HEK293 (cell line): ENCODE data around the gene CLEC4A.

Experiments used
- CTCF ChIA-PET: fragments of 350-600 bp; formaldehyde crosslinking; extraction: SDS; loops from one replicate; lab custom pipeline; 2021; ENCODE audit warnings: antibody characterized with exemption; lab: Yijun Ruan, JAX
- POLR2A ChIA-PET: fragments of 300-600 bp; formaldehyde crosslinking; extraction: SDS; loops from one replicate; lab custom pipeline; 2020; ENCODE audit warnings: antibody characterized with exemption, inconsistent platforms; lab: Yijun Ruan, JAX
- H3K27ac ChIP-seq: fragments of 200-500 bp; sonication (Bioruptor generic); 2 replicates; pipeline ENCODE4 v1.5.1; 2014; ENCODE audit warnings: low read depth, low read length, control low read depth, inconsistent platforms; ENCODE audit errors: extremely low read depth
- H3K36me3 ChIP-seq, 2 experiments: fragments of 200-500 bp in 1 of 2; sonication (Bioruptor generic) in 1 of 2; 1 replicate in 1 of 2; 2 replicates in 1 of 2; pipeline ENCODE4 v1.5.1; 2014 to 2017; ENCODE audit warnings: inconsistent platforms in 2 of 2, low read length in 2 of 2; ENCODE audit not compliant: control insufficient read depth in 2 of 2, insufficient read depth in 1 of 2
- H3K4me1 ChIP-seq: fragments of 200-500 bp; sonication (Bioruptor generic); 2 replicates; pipeline ENCODE4 v1.5.1; 2014; ENCODE audit warnings: mild to moderate bottlenecking, low read length, inconsistent platforms; ENCODE audit not compliant: control insufficient read depth, insufficient read depth
- H3K4me3 ChIP-seq: 2 replicates; pipeline ENCODE4 v1.5.1; 2011; ENCODE audit warnings: low read depth, mild to moderate bottlenecking, control low read depth, low read length, moderate library complexity
- H3K9me3 ChIP-seq: fragments of 200-500 bp; sonication (Bioruptor generic); 2 replicates; pipeline ENCODE4 v1.5.1; 2014; ENCODE audit warnings: low read depth, low read length, inconsistent platforms; ENCODE audit not compliant: control insufficient read depth, insufficient read depth
- FEZF1 ChIP-seq: fragments of 450-650 bp; formaldehyde crosslinking; IDR thresholded peaks from 2 replicates; pipeline ENCODE4 v1.5.1; 2016; ENCODE audit warnings: missing biosample characterization, missing genetic modification characterization
- HOXA7 ChIP-seq: sonication (generic); formaldehyde crosslinking; IDR thresholded peaks from 2 replicates; pipeline ENCODE4 v1.8.1; 2022; ENCODE audit warnings: missing genetic modification reagents, borderline replicate concordance
- SALL2 ChIP-seq: fragments of 450-650 bp; formaldehyde crosslinking; IDR thresholded peaks from 2 replicates; pipeline ENCODE4 v1.5.0; 2017; ENCODE audit warnings: missing biosample characterization, mild to moderate bottlenecking, missing genetic modification characterization, borderline replicate concordance
- SETDB1 ChIP-seq: IDR thresholded peaks from one replicate; pipeline ENCODE4 v1.6.1; 2017; ENCODE audit warnings: mild to moderate bottlenecking, low read length, moderate library complexity, mixed read lengths; ENCODE audit not compliant: insufficient read length
- ZBTB20 ChIP-seq: fragments of 450-650 bp; formaldehyde crosslinking; IDR thresholded peaks from 2 replicates; pipeline ENCODE4 v1.5.1; 2016; ENCODE audit warnings: missing biosample characterization, missing genetic modification characterization
- ZFP69B ChIP-seq: fragments of 450-650 bp; formaldehyde crosslinking; IDR thresholded peaks from 2 replicates; pipeline ENCODE4 v1.5.1; 2016; ENCODE audit warnings: missing biosample characterization, missing genetic modification characterization
- ZIC2 ChIP-seq: fragments of 450-650 bp; formaldehyde crosslinking; IDR thresholded peaks from 2 replicates; pipeline ENCODE4 v1.5.1; 2016; ENCODE audit warnings: missing biosample characterization, missing genetic modification characterization
- ZNF138 ChIP-seq: fragments of 450-650 bp; formaldehyde crosslinking; IDR thresholded peaks from 2 replicates; pipeline ENCODE4 v1.5.1; 2016; ENCODE audit warnings: missing biosample characterization, missing genetic modification characterization, borderline replicate concordance
- ZNF157 ChIP-seq: fragments of 450-650 bp; formaldehyde crosslinking; IDR thresholded peaks from 2 replicates; pipeline ENCODE4 v1.5.1; 2016; ENCODE audit warnings: missing biosample characterization, missing genetic modification characterization
- ZNF16 ChIP-seq: fragments of 450-650 bp; formaldehyde crosslinking; IDR thresholded peaks from 2 replicates; pipeline ENCODE4 v1.5.1; 2016; ENCODE audit warnings: low read depth, missing biosample characterization, missing genetic modification characterization
- ZNF202 ChIP-seq: fragments of 450-650 bp; formaldehyde crosslinking; IDR thresholded peaks from 2 replicates; pipeline ENCODE4 v1.5.1; 2016; ENCODE audit warnings: missing biosample characterization, missing genetic modification characterization, borderline replicate concordance
- ZNF239 ChIP-seq: fragments of 450-650 bp; formaldehyde crosslinking; IDR thresholded peaks from 2 replicates; pipeline ENCODE4 v1.5.1; 2016; ENCODE audit warnings: missing biosample characterization, missing genetic modification characterization
- ZNF274 ChIP-seq, 2 experiments: fragments of 200-500 bp in 1 of 2; fragments of 450-650 bp in 1 of 2; sonication (Bioruptor generic) in 1 of 2; formaldehyde crosslinking in 1 of 2; IDR thresholded peaks; 2 replicates each; pipeline versions ENCODE4 v1.5.1 to v1.6.1; 2014 to 2016; ENCODE audit warnings: borderline replicate concordance in 1 of 2, inconsistent platforms in 1 of 2, low read length in 1 of 2, missing biosample characterization in 1 of 2, missing genetic modification characterization in 1 of 2
- ZNF354C ChIP-seq: fragments of 450-650 bp; formaldehyde crosslinking; IDR thresholded peaks from 2 replicates; pipeline ENCODE4 v1.5.1; 2016; ENCODE audit warnings: missing biosample characterization, missing genetic modification characterization, low read depth, borderline replicate concordance
- ZNF366 ChIP-seq: fragments of 450-650 bp; formaldehyde crosslinking; conservative IDR thresholded peaks from 2 replicates; pipeline ENCODE4 v1.5.1; 2016; ENCODE audit warnings: missing biosample characterization, missing genetic modification characterization
- ZNF544 ChIP-seq: fragments of 450-650 bp; formaldehyde crosslinking; IDR thresholded peaks from 2 replicates; pipeline ENCODE4 v1.5.0; 2017; ENCODE audit warnings: missing biosample characterization, missing genetic modification characterization
- ZNF670 ChIP-seq: fragments of 450-650 bp; formaldehyde crosslinking; IDR thresholded peaks from 2 replicates; pipeline ENCODE4 v1.5.1; 2016; ENCODE audit warnings: missing biosample characterization, missing genetic modification characterization, low read depth
- TF ChIP-seq, protein P1 (sequence below): fragments of 450-650 bp; formaldehyde crosslinking; IDR thresholded peaks from 2 replicates; pipeline ENCODE4 v1.5.1; 2017; ENCODE audit warnings: missing biosample characterization, missing genetic modification characterization
- TF ChIP-seq, protein P2 (sequence below): fragments of 450-650 bp; formaldehyde crosslinking; IDR thresholded peaks from 2 replicates; pipeline ENCODE4; 2016; ENCODE audit warnings: missing biosample characterization, missing genetic modification characterization
- TF ChIP-seq, protein P3 (sequence below): IDR thresholded peaks from 2 replicates; pipeline ENCODE4 v1.6.1; 2011; ENCODE audit warnings: mild to moderate bottlenecking, low read depth, low read length, borderline replicate concordance
- TF ChIP-seq, protein P4 (sequence below): fragments of 450-650 bp; formaldehyde crosslinking; IDR thresholded peaks from 2 replicates; pipeline ENCODE4 v1.5.1; 2017; ENCODE audit warnings: missing biosample characterization, missing genetic modification characterization
- TF ChIP-seq, protein P5 (sequence below): fragments of 450-650 bp; formaldehyde crosslinking; IDR thresholded peaks from 2 replicates; pipeline ENCODE4 v1.5.1; 2016; ENCODE audit warnings: missing biosample characterization, missing genetic modification characterization
- TF ChIP-seq, protein P6 (sequence below): fragments of 450-650 bp; formaldehyde crosslinking; IDR thresholded peaks from 2 replicates; pipeline ENCODE4 v1.5.1; 2016; ENCODE audit warnings: missing biosample characterization, missing genetic modification characterization

CLEC4A gene

DNA sequence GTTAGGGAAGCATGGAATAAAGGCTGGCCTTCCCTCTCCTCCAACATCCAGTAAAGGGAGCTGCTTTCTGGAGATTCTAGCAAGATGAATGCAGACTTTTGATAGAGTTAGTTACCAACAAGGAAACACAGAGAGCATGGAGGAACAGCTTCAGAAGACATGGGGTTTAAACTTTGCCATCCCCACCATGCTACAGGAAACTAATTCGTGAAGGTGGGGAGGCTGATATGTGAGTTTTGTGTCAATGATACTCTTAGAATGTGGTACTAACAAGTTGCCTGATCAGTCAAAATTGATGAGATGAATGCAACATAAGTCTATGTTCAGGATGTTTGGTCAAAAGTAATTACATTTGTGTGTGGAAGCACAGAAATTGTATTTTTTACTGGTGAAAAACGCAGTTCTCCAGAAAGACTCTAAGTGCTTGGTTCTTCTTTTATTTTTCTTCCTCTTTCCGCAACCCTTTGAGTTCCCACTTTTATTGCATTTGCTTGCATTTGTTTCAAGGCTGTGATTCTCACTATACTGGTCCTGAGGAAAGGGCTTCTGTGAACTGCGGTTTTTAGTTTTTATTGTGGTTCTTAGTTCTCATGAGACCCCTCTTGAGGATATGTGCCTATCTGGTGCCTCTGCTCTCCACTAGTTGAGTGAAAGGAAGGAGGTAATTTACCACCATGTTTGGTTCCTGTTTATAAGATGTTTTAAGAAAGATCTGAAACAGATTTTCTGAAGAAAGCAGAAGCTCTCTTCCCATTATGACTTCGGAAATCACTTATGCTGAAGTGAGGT is at the start of gene CLEC4A:
TSS of gene CLEC4A (plus strand) at position 494 of the 789 bp plus-strand sequence. CDS start at position 756, 262 bp downstream.
- H3K27ac ChIP-seq = no peak within 1 kb of the TSS
- no peak within 1 kb of the TSS for H3K4me3 ChIP-seq
- POLR2A ChIA-PET = no interaction called here
- CTCF ChIA-PET = interaction anchor here (0.6 to 1.6 kb wide), 4 partner anchors 8 to 108 kb away, joined by 3 to 4 read pairs (median 3); no protein-coding TSS in a partner anchor
- H3K4me1 ChIP-seq = no peaks in the 10 kb centered on the region
- TF ChIP-seq ZNF157 (tag by site-specific recombination) (no peak), ZNF239 (tag by site-specific recombination) (no peak), FEZF1 (tag by site-specific recombination) (no peak), ZNF354C (no peak), ZNF138 (tag by site-specific recombination) (no peak), ZBTB20 (tag by site-specific recombination) (no peak)
- TF ChIP-seq, protein P1, sequence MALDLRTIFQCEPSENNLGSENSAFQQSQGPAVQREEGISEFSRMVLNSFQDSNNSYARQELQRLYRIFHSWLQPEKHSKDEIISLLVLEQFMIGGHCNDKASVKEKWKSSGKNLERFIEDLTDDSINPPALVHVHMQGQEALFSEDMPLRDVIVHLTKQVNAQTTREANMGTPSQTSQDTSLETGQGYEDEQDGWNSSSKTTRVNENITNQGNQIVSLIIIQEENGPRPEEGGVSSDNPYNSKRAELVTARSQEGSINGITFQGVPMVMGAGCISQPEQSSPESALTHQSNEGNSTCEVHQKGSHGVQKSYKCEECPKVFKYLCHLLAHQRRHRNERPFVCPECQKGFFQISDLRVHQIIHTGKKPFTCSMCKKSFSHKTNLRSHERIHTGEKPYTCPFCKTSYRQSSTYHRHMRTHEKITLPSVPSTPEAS (tag by site-specific recombination) = no peak
- no peaks in the 10 kb centered on the region; a peak in 1 of 3 replicates for H3K36me3 ChIP-seq
- H3K9me3 ChIP-seq = no peaks in the 10 kb centered on the region

DNA sequence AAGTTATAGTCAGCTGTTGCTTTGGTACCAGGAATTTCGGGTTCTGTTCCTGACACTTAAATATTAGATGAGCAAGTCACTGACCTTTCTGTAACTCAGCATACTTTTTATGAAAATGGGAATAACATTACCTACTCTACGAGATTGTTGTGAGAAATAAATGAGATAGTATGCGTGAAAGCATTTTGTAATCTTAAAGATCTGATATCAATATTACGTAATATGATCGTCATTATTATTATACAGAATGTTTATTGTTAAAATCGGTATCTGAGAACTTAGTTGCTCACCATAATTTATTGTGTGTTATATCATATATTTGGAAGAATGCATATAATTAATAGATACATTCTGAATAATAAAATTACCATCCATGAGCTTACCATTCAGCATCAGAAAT is 47.5 kb upstream of the CLEC4A start:
- peaks cover 14% of the 10 kb centered on the region for H3K4me1 ChIP-seq
- no peak overlapping the region for H3K27ac ChIP-seq
- H3K4me3 ChIP-seq = no peak overlapping the region
- ChIA-PET CTCF (interaction anchor here (0.9 to 5.4 kb wide), 3 partner anchors 31 to 143 kb away, joined by 3 to 92 read pairs (median 6); no protein-coding TSS in a partner anchor), POLR2A (no interaction called here)
- no peaks in the 10 kb centered on the region for H3K9me3 ChIP-seq
- no peaks in the 10 kb centered on the region for H3K36me3 ChIP-seq
- TF ChIP-seq HOXA7 (CRISPR knock-in tag) (no peak), ZNF274 (IDR thresholded peaks at IDR 0.05; ENCODE audit: low read length) (no peak), ZNF274 (tag by site-specific recombination; IDR thresholded peaks at IDR 0.05; ENCODE audit: borderline replicate concordance) (no peak), ZNF202 (tag by site-specific recombination) (no peak), SETDB1 (no peak), ZIC2 (tag by site-specific recombination) (no peak), SALL2 (tag by site-specific recombination) (no peak), ZNF670 (no peak), ZNF16 (no peak), ZNF366 (no peak), ZFP69B (no peak), ZNF544 (tag by site-specific recombination) (no peak), ZBTB20 (tag by site-specific recombination) (no peak), ZNF354C (no peak)
- TF ChIP-seq, protein P2, sequence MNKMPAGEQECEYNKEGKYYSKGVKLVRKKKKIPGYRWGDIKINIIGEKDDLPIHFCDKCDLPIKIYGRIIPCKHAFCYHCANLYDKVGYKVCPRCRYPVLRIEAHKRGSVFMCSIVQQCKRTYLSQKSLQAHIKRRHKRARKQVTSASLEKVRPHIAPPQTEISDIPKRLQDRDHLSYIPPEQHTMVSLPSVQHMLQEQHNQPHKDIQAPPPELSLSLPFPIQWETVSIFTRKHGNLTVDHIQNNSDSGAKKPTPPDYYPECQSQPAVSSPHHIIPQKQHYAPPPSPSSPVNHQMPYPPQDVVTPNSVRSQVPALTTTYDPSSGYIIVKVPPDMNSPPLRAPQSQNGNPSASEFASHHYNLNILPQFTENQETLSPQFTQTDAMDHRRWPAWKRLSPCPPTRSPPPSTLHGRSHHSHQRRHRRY (tag by site-specific recombination) = no peak
- TF ChIP-seq, protein P3, sequence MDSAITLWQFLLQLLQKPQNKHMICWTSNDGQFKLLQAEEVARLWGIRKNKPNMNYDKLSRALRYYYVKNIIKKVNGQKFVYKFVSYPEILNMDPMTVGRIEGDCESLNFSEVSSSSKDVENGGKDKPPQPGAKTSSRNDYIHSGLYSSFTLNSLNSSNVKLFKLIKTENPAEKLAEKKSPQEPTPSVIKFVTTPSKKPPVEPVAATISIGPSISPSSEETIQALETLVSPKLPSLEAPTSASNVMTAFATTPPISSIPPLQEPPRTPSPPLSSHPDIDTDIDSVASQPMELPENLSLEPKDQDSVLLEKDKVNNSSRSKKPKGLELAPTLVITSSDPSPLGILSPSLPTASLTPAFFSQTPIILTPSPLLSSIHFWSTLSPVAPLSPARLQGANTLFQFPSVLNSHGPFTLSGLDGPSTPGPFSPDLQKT = no peak
- TF ChIP-seq, protein P4, sequence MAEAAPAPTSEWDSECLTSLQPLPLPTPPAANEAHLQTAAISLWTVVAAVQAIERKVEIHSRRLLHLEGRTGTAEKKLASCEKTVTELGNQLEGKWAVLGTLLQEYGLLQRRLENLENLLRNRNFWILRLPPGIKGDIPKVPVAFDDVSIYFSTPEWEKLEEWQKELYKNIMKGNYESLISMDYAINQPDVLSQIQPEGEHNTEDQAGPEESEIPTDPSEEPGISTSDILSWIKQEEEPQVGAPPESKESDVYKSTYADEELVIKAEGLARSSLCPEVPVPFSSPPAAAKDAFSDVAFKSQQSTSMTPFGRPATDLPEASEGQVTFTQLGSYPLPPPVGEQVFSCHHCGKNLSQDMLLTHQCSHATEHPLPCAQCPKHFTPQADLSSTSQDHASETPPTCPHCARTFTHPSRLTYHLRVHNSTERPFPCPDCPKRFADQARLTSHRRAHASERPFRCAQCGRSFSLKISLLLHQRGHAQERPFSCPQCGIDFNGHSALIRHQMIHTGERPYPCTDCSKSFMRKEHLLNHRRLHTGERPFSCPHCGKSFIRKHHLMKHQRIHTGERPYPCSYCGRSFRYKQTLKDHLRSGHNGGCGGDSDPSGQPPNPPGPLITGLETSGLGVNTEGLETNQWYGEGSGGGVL (tag by site-specific recombination) = no peak
- TF ChIP-seq, protein P5, sequence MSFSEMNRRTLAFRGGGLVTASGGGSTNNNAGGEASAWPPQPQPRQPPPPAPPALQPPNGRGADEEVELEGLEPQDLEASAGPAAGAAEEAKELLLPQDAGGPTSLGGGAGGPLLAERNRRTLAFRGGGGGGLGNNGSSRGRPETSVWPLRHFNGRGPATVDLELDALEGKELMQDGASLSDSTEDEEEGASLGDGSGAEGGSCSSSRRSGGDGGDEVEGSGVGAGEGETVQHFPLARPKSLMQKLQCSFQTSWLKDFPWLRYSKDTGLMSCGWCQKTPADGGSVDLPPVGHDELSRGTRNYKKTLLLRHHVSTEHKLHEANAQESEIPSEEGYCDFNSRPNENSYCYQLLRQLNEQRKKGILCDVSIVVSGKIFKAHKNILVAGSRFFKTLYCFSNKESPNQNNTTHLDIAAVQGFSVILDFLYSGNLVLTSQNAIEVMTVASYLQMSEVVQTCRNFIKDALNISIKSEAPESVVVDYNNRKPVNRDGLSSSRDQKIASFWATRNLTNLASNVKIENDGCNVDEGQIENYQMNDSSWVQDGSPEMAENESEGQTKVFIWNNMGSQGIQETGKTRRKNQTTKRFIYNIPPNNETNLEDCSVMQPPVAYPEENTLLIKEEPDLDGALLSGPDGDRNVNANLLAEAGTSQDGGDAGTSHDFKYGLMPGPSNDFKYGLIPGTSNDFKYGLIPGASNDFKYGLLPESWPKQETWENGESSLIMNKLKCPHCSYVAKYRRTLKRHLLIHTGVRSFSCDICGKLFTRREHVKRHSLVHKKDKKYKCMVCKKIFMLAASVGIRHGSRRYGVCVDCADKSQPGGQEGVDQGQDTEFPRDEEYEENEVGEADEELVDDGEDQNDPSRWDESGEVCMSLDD (tag by site-specific recombination) = no peak
- TF ChIP-seq, protein P6, sequence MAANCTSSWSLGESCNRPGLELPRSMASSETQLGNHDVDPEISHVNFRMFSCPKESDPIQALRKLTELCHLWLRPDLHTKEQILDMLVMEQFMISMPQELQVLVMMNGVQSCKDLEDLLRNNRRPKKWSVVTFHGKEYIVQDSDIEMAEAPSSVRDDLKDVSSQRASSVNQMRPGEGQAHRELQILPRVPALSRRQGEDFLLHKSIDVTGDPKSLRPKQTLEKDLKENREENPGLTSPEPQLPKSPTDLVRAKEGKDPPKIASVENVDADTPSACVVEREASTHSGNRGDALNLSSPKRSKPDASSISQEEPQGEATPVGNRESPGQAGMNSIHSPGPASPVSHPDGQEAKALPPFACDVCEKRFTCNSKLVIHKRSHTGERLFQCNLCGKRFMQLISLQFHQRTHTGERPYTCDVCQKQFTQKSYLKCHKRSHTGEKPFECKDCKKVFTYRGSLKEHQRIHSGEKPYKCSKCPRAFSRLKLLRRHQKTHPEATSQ = no peak
